GM12872 (cell line): Measurements from ENCODE around the gene PPDPF.

ENCODE experiments used
- TF ChIP-seq, protein P1 (sequence below): IDR thresholded peaks from 3 replicates; pipeline ENCODE4 v1.5.1; 2011; ENCODE audit warnings: low read depth, mild to moderate bottlenecking, low read length, moderate library complexity; ENCODE audit not compliant: insufficient read depth

PPDPF gene

DNA sequence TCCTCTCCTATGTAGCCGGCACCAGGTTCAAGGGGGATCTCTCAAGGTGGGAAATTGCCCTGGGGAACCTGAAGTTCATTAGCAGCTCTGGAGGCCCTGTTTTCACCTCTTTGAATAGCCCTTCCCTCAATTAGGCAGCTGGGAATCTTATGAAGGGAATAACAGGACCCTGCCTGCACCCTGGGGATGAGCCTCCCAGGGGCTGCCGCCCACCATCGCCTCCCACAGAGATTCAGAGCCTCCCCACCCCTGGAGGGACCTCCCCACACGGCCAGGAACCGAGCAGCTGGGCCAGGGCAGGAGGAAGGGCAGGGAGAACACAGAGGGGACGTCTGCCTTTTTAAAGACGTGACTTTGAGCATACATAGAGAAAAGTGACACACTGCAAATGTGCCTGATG lies 17.0 kb upstream of the PPDPF start:
- TF ChIP-seq, protein P1, sequence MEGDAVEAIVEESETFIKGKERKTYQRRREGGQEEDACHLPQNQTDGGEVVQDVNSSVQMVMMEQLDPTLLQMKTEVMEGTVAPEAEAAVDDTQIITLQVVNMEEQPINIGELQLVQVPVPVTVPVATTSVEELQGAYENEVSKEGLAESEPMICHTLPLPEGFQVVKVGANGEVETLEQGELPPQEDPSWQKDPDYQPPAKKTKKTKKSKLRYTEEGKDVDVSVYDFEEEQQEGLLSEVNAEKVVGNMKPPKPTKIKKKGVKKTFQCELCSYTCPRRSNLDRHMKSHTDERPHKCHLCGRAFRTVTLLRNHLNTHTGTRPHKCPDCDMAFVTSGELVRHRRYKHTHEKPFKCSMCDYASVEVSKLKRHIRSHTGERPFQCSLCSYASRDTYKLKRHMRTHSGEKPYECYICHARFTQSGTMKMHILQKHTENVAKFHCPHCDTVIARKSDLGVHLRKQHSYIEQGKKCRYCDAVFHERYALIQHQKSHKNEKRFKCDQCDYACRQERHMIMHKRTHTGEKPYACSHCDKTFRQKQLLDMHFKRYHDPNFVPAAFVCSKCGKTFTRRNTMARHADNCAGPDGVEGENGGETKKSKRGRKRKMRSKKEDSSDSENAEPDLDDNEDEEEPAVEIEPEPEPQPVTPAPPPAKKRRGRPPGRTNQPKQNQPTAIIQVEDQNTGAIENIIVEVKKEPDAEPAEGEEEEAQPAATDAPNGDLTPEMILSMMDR, result no peak

DNA sequence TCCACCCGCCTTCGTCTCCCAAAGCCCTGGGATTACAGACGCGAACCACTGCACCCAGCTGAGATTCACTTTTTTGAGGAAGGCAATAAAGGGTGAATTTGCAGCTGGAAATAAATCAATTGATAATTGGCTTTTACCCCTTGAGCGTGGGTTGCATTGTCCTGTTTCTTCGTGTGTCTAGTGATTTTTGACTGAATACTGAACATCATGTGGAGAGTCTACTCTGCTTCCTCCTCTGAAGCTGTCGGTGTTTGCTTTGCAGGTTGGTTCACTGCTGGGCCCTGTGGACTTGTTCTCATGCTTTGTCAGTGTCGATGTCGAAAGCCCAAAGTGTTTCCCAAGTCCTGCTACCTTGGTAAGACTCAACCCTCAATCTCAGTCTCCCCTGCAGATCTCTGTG lies 15.9 kb upstream of the PPDPF start:
- TF ChIP-seq, protein P1, result no peak

DNA sequence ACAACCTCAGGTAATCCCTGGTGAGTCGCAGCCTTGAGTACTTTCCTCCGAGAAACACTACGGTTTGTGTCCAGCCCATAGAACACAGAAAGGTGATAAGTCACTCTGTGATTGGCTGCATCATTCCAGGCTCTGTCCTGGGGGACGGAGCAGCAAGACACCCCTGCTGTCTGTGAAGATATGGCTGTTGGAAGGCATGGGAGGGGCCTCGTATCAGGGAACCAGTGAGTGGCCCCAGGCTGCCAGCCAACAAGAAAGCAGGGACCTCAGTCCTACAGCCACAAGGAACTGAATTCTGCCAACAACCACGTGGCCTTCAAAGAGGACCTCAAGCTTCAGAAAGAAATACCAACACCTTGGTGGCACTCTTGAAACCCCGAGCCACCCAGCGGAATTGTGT lies 15.3 kb upstream of the PPDPF start:
- TF ChIP-seq, protein P1, result no peak

DNA sequence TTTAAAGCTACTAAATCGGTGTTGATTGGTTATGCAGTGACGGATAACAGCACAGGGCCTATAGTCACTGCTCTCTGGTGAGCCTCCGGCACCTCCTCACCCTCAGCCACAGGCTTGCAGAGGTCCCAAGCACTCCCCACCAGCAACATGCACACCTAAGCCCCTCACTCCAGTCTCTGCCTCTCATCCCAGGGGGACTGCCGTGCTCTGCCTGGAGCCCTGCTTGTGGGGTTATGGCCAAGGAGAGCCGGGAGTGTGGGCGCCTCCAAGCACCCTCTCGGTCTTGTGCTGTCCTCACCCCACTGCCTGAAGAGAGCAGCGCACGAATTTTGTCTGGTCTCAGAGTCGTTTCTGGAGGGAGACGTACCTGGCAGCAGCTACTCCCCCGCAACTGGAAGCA lies 14.8 kb upstream of the PPDPF start:
- TF ChIP-seq, protein P1, result no peak

DNA sequence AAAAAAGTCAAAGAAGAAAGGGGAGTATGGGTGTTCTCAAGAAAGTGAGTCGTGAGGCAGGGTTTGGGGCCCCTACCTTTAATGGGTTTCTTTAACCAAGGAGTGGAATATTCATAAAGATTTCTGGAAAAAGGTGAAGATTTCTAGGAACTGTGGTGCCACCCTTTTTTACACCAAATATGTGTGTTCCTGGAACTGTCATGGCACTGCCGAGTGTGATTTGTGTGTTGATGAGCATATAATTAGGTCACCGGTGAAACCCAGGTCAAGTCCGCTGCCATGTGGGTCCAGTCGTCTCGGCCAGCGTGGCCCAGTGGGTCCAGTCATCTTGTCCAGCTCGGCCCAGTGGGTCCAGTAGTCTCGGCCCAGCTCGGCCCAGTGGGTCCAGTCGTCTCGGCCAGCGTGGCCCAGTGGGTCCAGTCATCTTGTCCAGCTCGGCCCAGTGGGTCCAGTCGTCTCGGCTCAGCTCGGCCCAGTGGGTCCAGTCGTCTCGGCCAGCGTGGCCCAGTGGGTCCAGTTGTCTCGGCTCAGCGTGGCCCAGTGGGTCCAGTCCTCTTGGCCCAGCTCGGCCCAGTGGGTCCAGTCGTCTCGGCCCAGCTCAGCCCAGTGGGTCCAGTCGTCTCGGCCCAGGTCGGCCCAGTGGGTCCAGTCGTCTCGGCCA lies 13.4 kb upstream of the PPDPF start:
- TF ChIP-seq, protein P1, result no peak

DNA sequence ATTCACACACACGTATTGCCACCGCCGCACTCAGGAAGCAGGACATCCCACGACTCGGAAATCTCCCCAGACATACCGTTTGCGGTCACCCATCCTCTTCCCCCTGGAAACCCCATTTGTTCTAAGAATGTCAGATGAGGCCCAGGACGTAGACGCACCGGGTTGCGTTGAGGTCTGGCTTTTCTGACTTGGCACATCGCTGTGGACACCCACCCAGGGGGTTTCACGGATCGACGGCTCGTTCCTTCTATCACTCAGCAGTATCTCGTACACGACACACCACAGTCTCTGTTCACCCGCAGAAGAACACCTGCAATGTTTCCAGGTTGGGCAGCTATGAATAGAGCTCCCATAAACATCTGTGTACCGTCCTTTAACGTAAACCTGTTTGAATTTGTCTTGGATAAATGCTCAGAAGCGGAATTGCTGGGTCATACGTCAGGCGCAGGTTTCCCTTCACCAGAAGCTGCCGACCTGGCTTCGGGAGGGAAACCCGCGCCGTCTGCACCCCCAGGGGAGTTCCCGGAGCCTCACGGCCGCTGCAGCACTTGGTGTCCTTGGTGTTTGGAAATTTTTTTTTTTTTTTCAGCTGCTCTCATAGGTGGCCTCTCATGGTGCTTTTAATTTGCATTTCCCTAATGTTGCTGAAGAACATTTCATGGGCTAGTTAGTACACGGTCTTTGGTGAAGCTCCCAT lies 12.3 kb upstream of the PPDPF start:
- TF ChIP-seq, protein P1, result no peak

DNA sequence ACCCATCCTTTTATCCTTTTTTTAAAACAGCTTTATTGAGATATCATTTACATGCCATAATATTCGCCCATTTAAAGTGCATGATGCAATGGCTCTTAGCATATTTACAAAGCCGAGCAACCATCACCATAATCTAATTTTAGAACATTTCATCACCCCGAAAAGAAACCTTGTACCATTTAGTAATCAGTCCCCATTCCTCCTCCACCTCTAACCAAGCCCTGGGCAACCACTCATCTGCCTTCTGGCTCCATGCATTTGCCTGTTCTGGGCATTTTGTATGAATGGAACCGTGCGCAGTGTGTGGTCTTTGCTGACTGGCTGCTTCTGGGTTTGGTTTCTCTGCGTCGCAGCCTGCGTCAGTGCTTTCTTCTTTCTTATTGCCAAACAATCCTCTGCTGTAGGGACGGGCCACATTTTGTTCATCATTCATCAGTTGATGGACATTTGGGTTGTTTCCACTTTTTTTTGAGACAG lies 11.4 kb upstream of the PPDPF start:
- TF ChIP-seq, protein P1, result no peak
